ENCODE data around the gene SMR3B. TPM values are rescaled to one million over a fixed set of nuclear protein-coding genes. Genes with fewer than 3 reads are reported as not detected.
A peak's percentile ranks its signal among the peaks of the same experiment; 100 is the strongest.

SMR3B gene
- total RNA-seq, 1 donor from 2014 or later, result not detected

DNA sequence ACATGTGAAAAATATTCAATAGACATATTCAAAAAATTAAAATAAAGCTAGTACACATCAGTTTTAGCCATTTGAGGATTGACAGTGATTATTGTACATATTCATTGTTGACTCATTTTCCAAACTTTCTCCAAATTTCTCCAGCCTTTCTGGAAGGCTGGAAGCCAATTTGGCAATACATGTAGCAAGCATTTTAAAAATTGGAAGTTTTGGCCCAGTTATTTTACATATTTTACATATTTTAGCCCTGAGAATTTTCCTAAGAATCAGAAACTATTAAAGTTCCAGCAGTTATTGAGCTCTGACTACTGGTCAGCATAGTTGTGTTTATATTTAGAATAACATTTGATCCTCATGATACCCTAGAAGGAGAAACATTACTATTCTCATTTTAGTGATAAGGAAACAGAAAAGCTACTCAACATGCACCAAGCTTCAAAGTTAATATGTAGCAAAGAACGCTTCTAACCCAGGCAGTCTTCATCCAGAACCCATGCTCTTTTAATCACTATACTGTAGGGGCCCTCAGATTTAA, 45.0 kb upstream of the SMR3B start:
- H3K4me3 Mint-ChIP-seq, result no peak overlapping the region
- no peaks in the 10 kb centered on the region for H3K27me3 Mint-ChIP-seq (ENCODE audit: insufficient read depth, low read depth)
- no peaks in the 10 kb centered on the region for H4K20me1 ChIP-seq (ENCODE audit: low read depth)
- no peak overlapping the region for H3K27ac ChIP-seq
- H3K36me3 Mint-ChIP-seq, result no peaks in the 10 kb centered on the region
- H3K4me1 Mint-ChIP-seq, result no peaks in the 10 kb centered on the region
- no peaks in the 10 kb centered on the region for H3K36me3 ChIP-seq
- no peaks in the 10 kb centered on the region for H3K9me3 ChIP-seq (ENCODE audit: low read depth)
- H3K27me3 ChIP-seq, result no peaks in the 10 kb centered on the region
- DNase-seq (ENCODE audit: low spot score), result no peak
- peaks cover 2% of the 10 kb centered on the region for H3K9me3 Mint-ChIP-seq
- H3K9ac ChIP-seq, result no peak overlapping the region
- no peak overlapping the region for H3K4me2 ChIP-seq
- no peaks in the 10 kb centered on the region for H3K4me1 ChIP-seq
- no peak overlapping the region for H3K4me3 ChIP-seq
- no peak for TF ChIP-seq EZH2 (IDR thresholded peaks at IDR 0.05)
- TF ChIP-seq, protein P1, sequence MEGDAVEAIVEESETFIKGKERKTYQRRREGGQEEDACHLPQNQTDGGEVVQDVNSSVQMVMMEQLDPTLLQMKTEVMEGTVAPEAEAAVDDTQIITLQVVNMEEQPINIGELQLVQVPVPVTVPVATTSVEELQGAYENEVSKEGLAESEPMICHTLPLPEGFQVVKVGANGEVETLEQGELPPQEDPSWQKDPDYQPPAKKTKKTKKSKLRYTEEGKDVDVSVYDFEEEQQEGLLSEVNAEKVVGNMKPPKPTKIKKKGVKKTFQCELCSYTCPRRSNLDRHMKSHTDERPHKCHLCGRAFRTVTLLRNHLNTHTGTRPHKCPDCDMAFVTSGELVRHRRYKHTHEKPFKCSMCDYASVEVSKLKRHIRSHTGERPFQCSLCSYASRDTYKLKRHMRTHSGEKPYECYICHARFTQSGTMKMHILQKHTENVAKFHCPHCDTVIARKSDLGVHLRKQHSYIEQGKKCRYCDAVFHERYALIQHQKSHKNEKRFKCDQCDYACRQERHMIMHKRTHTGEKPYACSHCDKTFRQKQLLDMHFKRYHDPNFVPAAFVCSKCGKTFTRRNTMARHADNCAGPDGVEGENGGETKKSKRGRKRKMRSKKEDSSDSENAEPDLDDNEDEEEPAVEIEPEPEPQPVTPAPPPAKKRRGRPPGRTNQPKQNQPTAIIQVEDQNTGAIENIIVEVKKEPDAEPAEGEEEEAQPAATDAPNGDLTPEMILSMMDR (IDR thresholded peaks at IDR 0.05), result no peak
- no peak for TF ChIP-seq EZH2phosphoT487 (IDR thresholded peaks at IDR 0.05)
- no peaks in the 10 kb centered on the region for H3F3A ChIP-seq (ENCODE audit: low read depth)
- no peaks in the 10 kb centered on the region for H3K79me2 ChIP-seq (ENCODE audit: low read depth)
- H2AFZ ChIP-seq (replicated peaks), result no peak overlapping the region
- no peak overlapping the region for H3K27ac Mint-ChIP-seq

GRCh38 chr4:70356185-70356584, 26.7 kb upstream of the SMR3B start:
- no peaks in the 10 kb centered on the region for H3K27me3 ChIP-seq
- Mint-ChIP-seq H3K4me3 (no peak overlapping the region), H3K27me3 (ENCODE audit: insufficient read depth, low read depth) (peaks cover 2% of the 10 kb centered on the region), H3K9me3 (no peaks in the 10 kb centered on the region), H3K4me1 (no peaks in the 10 kb centered on the region), H3K36me3 (no peaks in the 10 kb centered on the region), H3K27ac (no peak overlapping the region)
- H3F3A ChIP-seq (ENCODE audit: low read depth), result no peaks in the 10 kb centered on the region
- no peak overlapping the region for H3K27ac ChIP-seq
- TF ChIP-seq, protein P1 (IDR thresholded peaks at IDR 0.05), result no peak
- TF ChIP-seq EZH2 (IDR thresholded peaks at IDR 0.05) (no peak), EZH2phosphoT487 (IDR thresholded peaks at IDR 0.05) (no peak)
- H2AFZ ChIP-seq (replicated peaks), result no peak overlapping the region
- H4K20me1 ChIP-seq (ENCODE audit: low read depth), result no peaks in the 10 kb centered on the region
- no peaks in the 10 kb centered on the region for H3K36me3 ChIP-seq
- no peak overlapping the region for H3K4me2 ChIP-seq
- DNase-seq (ENCODE audit: low spot score), result no peak
- H3K9ac ChIP-seq, result no peak overlapping the region
- no peaks in the 10 kb centered on the region for H3K9me3 ChIP-seq (ENCODE audit: low read depth)
- no peaks in the 10 kb centered on the region for H3K4me1 ChIP-seq
- no peaks in the 10 kb centered on the region for H3K79me2 ChIP-seq (ENCODE audit: low read depth)
- no peak overlapping the region for H3K4me3 ChIP-seq

GRCh38 chr4:70359115-70359661, 23.7 kb upstream of the SMR3B start:
- Histone ChIP-seq H3K27ac (no peak overlapping the region), H3K4me1 (no peaks in the 10 kb centered on the region), H3K9me3 (ENCODE audit: low read depth) (no peaks in the 10 kb centered on the region), H3F3A (ENCODE audit: low read depth) (no peaks in the 10 kb centered on the region), H2AFZ (replicated peaks) (peak overlapping the region; percentile 23), H3K79me2 (ENCODE audit: low read depth) (no peaks in the 10 kb centered on the region), H3K4me3 (no peak overlapping the region), H4K20me1 (ENCODE audit: low read depth) (no peaks in the 10 kb centered on the region), H3K9ac (no peak overlapping the region), H3K4me2 (no peak overlapping the region), H3K27me3 (no peaks in the 10 kb centered on the region), H3K36me3 (no peaks in the 10 kb centered on the region)
- no peaks in the 10 kb centered on the region for H3K4me1 Mint-ChIP-seq
- H3K27ac Mint-ChIP-seq, result no peak overlapping the region
- no peak overlapping the region for H3K4me3 Mint-ChIP-seq
- no peaks in the 10 kb centered on the region for H3K36me3 Mint-ChIP-seq
- no peaks in the 10 kb centered on the region for H3K27me3 Mint-ChIP-seq (ENCODE audit: insufficient read depth, low read depth)
- H3K9me3 Mint-ChIP-seq, result no peaks in the 10 kb centered on the region
- no peak for TF ChIP-seq EZH2 (IDR thresholded peaks at IDR 0.05)
- TF ChIP-seq EZH2phosphoT487 (IDR thresholded peaks at IDR 0.05), result no peak
- TF ChIP-seq, protein P1 (IDR thresholded peaks at IDR 0.05), result no peak
- DNase-seq (ENCODE audit: low spot score), result no peak
